Lung (tissue), 16 donors: ENCODE measurements around the gene NAP1L3. TPM values are rescaled to one million over a fixed set of nuclear protein-coding genes. Genes with fewer than 3 reads are reported as not detected.

Source experiments
- ATAC-seq: fragments of 200-7000 bp; cut with Tn5 transposase; one replicate; pipeline ENCODE4 v1.9.1; 2020; ENCODE audit warnings: moderate number of reproducible peaks; ENCODE audit not compliant: insufficient read depth, low FRiP score
- DNase-seq, 3 donors: peaks; one replicate each; pipeline ENCODE4 v3.0.0-alpha.2; 2013 to 2017
- H3K27ac ChIP-seq, 2 donors: one replicate each; pipeline ENCODE4 v1.5.1; 2013; ENCODE audit warnings: mild to moderate bottlenecking in 2 of 2, moderate library complexity in 2 of 2, control low read depth in 1 of 2, inconsistent platforms in 1 of 2, low read depth in 1 of 2, low read length in 1 of 2
- H3K27me3 ChIP-seq, 3 donors: one replicate each; pipeline ENCODE4 v1.5.1; 2013; ENCODE audit warnings: low read length in 2 of 3; ENCODE audit not compliant: control insufficient read depth in 3 of 3, insufficient read depth in 3 of 3
- H3K36me3 ChIP-seq, 4 donors: one replicate each; pipeline ENCODE4 v1.5.1; 2013; ENCODE audit warnings: low read length in 4 of 4, mild to moderate bottlenecking in 1 of 4, moderate library complexity in 1 of 4; ENCODE audit not compliant: control insufficient read depth in 4 of 4, insufficient read depth in 4 of 4
- H3K4me1 ChIP-seq, 5 donors: one replicate each; pipeline ENCODE4 v1.5.1; 2013; ENCODE audit warnings: low read length in 5 of 5, mild to moderate bottlenecking in 2 of 5, moderate library complexity in 1 of 5; ENCODE audit not compliant: control insufficient read depth in 5 of 5, insufficient read depth in 5 of 5
- H3K4me3 ChIP-seq: one replicate; pipeline ENCODE4 v1.5.1; 2013; ENCODE audit warnings: mild to moderate bottlenecking, control low read depth, moderate library complexity
- H3K9ac ChIP-seq, 2 donors: one replicate each; pipeline ENCODE4 v1.5.1; 2013; ENCODE audit warnings: low read length in 2 of 2, control low read depth in 1 of 2; ENCODE audit not compliant: insufficient read depth in 1 of 2
- H3K9me3 ChIP-seq, 4 donors: one replicate each; pipeline ENCODE4 v1.5.1; 2013; ENCODE audit warnings: low read length in 3 of 4, mild to moderate bottlenecking in 1 of 4, moderate library complexity in 1 of 4; ENCODE audit not compliant: control insufficient read depth in 4 of 4, insufficient read depth in 3 of 4
- WGBS, 2 donors: extraction: QIAGEN DNeasy Blood & Tissue Kit; methylation state at CpG; one replicate each; pipeline ENCODE4 v1.1.7; 2013; 5-methylcytosine and 5-hydroxymethylcytosine counted together
- long read RNA-seq, 5 donors: transcript quantifications; one replicate each; lab custom pipeline, GENCODE V29; 2026
- polyA plus RNA-seq, 2 donors: library from polyadenylated mRNA; stranded (reverse); fragments of 200-250 nt; gene quantifications; one replicate each; pipeline ENCODE4 v1.2.1, GENCODE V29; 2013
- total RNA-seq, 2 donors: library from RNA; depleted of rRNA in 1 of 2; stranded (reverse); fragments of >200 nt in 1 of 2; gene quantifications; one replicate each; pipeline ENCODE4 v1.2.1, GENCODE V29; 2014 to 2021
- TF ChIP-seq, protein P1 (sequence below): IDR thresholded peaks from 2 replicates; pipeline ENCODE4 v1.5.1; 2012; ENCODE audit warnings: mild to moderate bottlenecking; ENCODE audit errors: control extremely low read depth, extremely low read depth
- donor health status: control.
- donor health status: control.
- donor health status: Bipolar disorder and iron deficiency.
- donor health status: healthy.
- donor health status: DM: yes; HTN: yes; CAD: no.

NAP1L3 gene, protein sequence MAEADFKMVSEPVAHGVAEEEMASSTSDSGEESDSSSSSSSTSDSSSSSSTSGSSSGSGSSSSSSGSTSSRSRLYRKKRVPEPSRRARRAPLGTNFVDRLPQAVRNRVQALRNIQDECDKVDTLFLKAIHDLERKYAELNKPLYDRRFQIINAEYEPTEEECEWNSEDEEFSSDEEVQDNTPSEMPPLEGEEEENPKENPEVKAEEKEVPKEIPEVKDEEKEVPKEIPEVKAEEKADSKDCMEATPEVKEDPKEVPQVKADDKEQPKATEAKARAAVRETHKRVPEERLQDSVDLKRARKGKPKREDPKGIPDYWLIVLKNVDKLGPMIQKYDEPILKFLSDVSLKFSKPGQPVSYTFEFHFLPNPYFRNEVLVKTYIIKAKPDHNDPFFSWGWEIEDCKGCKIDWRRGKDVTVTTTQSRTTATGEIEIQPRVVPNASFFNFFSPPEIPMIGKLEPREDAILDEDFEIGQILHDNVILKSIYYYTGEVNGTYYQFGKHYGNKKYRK
- total RNA-seq: 1 to 10 TPM; 1.8 to 5.7 TPM
- polyA plus RNA-seq: under 1 TPM; 0.41 to 0.63 TPM
- long read RNA-seq, donor 1, transcript NAP1L3-201 (1 exons, 2,639 nt): major isoform, 24 of 24 reads
- long read RNA-seq, donor 1, partial matches to known transcripts: 0 of 24 reads
- long read RNA-seq, donor 1, other reads (novel, unspliced or antisense): 0 of 24 reads
- long read RNA-seq, donor 2, transcript NAP1L3-201 (1 exons, 2,639 nt): major isoform, 5 of 5 reads
- long read RNA-seq, donor 2, partial matches to known transcripts: 0 of 5 reads
- long read RNA-seq, donor 2, other reads (novel, unspliced or antisense): 0 of 5 reads
- long read RNA-seq, donor 3, transcript NAP1L3-201 (1 exons, 2,639 nt): major isoform, 13 of 13 reads
- long read RNA-seq, donor 3, partial matches to known transcripts: 0 of 13 reads
- long read RNA-seq, donor 3, other reads (novel, unspliced or antisense): 0 of 13 reads
- long read RNA-seq, donor 4, transcript NAP1L3-201 (1 exons, 2,639 nt): major isoform, 10 of 10 reads
- long read RNA-seq, donor 4, partial matches to known transcripts: 0 of 10 reads
- long read RNA-seq, donor 4, other reads (novel, unspliced or antisense): 0 of 10 reads
- long read RNA-seq, donor 5, transcript NAP1L3-201 (1 exons, 2,639 nt): major isoform, 22 of 22 reads
- long read RNA-seq, donor 5, partial matches to known transcripts: 0 of 22 reads
- long read RNA-seq, donor 5, other reads (novel, unspliced or antisense): 0 of 22 reads

DNA sequence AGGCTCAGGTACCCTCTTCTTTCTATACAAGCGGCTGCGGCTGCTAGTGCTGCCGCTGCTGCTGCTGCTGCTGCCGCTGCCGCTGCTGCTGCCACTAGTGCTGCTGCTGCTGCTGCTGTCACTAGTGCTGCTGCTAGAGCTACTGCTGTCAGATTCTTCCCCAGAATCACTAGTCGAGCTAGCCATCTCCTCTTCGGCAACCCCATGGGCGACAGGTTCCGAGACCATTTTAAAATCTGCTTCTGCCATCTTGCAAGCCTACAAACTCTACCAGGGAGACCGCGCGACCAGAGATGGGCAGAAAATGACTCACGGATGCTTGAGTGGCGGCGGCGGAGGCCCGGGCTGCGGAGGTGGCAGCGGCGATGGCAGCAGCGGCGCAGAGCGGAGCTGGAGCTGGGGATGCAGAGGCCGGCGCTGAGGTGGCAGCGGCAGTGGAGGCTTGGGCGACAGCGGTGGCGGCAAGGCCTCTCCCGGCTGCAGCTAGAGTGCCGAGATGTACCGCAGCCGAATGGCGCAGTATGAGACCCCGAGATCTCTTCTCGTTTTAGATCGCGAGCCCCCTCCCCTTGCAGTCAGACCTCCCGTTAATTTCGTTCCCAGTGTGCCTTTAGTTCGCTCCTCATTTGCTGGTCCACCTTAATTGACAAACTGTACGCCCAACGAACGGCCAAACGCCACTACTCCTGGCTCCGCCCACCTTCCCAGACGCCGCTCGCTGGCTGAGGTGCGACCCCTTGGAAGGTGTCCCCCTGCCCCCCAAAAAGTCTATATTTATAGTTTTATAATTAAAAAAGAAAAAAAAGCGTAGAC lies at the start of gene NAP1L3:
TSS of gene NAP1L3 (minus strand) at position 523 of the 813 bp plus-strand sequence. CDS start at position 249, 274 bp downstream.
- peak; percentile 79 to 92 (median 90) for DNase-seq
- TF ChIP-seq, protein P1, sequence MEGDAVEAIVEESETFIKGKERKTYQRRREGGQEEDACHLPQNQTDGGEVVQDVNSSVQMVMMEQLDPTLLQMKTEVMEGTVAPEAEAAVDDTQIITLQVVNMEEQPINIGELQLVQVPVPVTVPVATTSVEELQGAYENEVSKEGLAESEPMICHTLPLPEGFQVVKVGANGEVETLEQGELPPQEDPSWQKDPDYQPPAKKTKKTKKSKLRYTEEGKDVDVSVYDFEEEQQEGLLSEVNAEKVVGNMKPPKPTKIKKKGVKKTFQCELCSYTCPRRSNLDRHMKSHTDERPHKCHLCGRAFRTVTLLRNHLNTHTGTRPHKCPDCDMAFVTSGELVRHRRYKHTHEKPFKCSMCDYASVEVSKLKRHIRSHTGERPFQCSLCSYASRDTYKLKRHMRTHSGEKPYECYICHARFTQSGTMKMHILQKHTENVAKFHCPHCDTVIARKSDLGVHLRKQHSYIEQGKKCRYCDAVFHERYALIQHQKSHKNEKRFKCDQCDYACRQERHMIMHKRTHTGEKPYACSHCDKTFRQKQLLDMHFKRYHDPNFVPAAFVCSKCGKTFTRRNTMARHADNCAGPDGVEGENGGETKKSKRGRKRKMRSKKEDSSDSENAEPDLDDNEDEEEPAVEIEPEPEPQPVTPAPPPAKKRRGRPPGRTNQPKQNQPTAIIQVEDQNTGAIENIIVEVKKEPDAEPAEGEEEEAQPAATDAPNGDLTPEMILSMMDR: no peak
- H3K27ac ChIP-seq: peak within 1 kb of the TSS; percentile 23 to 32
- H3K36me3 ChIP-seq: no peaks in the 10 kb centered on the region
- peaks cover 6 to 42% (median 29%) of the 10 kb centered on the region in 3 donors for H3K27me3 ChIP-seq
- H3K4me1 ChIP-seq: peaks cover 0 to 6% (median 0%) of the 10 kb centered on the region in 5 donors
- WGBS, 2 donors: 0 to 2% methylated on average over 31 to 51 of the region's 51 CpGs
- H3K9ac ChIP-seq: peak within 1 kb of the TSS; percentile 21 to 56
- ATAC-seq: peak; percentile 88
- H3K9me3 ChIP-seq: peaks cover 0 to 4% (median 0%) of the 10 kb centered on the region in 4 donors
- H3K4me3 ChIP-seq: peak within 1 kb of the TSS; percentile 56

DNA sequence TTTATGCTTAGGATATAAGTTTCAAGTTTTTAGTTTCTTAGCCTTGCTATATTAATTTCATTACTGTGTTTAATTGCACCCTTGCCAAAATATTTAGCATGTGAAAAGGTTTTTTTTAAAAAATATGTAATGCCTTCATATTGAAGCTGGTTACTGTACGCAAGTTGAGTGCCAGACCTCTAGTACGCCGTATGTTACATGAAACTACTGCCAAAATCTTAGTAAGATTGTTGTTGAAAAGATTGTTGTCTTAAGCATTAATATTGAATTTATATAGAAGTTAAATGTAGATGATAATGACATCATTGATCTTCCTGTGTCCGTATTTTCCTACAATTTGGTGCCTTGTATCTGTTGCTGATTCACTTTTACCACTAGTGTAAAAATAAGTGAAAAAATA lies 37.7 kb upstream of the NAP1L3 start:
- WGBS, 2 donors: 88 to 94% methylated on average over 4 of the region's 4 CpGs
- H3K9ac ChIP-seq: no peak overlapping the region
- DNase-seq (no peak), ATAC-seq (no peak)
- H3K4me3 ChIP-seq: no peak overlapping the region
- peaks cover 0 to 7% (median 2%) of the 10 kb centered on the region in 3 donors for H3K27me3 ChIP-seq
- H3K36me3 ChIP-seq: no peaks in the 10 kb centered on the region
- H3K27ac ChIP-seq: no peak overlapping the region
- TF ChIP-seq, protein P1: no peak
- no peaks in the 10 kb centered on the region for H3K4me1 ChIP-seq
- H3K9me3 ChIP-seq: no peaks in the 10 kb centered on the region

- H3K27me3 ChIP-seq: peaks cover 3 to 14% (median 7%) of the 10 kb centered on the region in 3 donors
- H3K4me3 ChIP-seq: no peak overlapping the region
- ATAC-seq (no peak), DNase-seq (no peak)
- TF ChIP-seq, protein P1: no peak
- H3K9ac ChIP-seq: no peak overlapping the region
- no peaks in the 10 kb centered on the region for H3K36me3 ChIP-seq
- no peaks in the 10 kb centered on the region for H3K9me3 ChIP-seq
- no peak overlapping the region for H3K27ac ChIP-seq
- WGBS, 2 donors: 78 to 85% methylated on average over 2 of the region's 2 CpGs
- H3K4me1 ChIP-seq: no peaks in the 10 kb centered on the region
Measured at GRCh38 chrX:93703701-93704100, 30.3 kb upstream of the NAP1L3 start.
